Caco-2 (cell line): ENCODE measurements around the gene LUM. TPM values are rescaled to one million over a fixed set of nuclear protein-coding genes. Genes with fewer than 3 reads are reported as not detected.
A peak's percentile ranks its signal among the peaks of the same experiment; 100 is the strongest.

ENCODE experiments used
- BruUV-seq: library from RNA; stranded (reverse); fragments of 400-500 nt; replicated peaks from 2 replicates; lab custom pipeline; 2021; lab: Mats Ljungman, UMichigan
- CTCF ChIA-PET: fragments of 300-600 bp; sonication (Branson Sonifier 250); formaldehyde crosslinking; loops from one replicate; lab custom pipeline; 2022; ENCODE audit warnings: antibody characterized with exemption; lab: Charles Lee
- POLR2A ChIA-PET: fragments of 300-600 bp; sonication (Branson Sonifier 250); formaldehyde crosslinking; loops from one replicate; lab custom pipeline; 2022; ENCODE audit warnings: antibody characterized with exemption; lab: Charles Lee
- DNase-seq, 2 experiments: peaks; one replicate each; pipeline versions ENCODE4 v3.0.0 to v3.0.0-alpha.2; 2020 to 2022
- H3K27me3 ChIP-seq: replicated peaks from 2 replicates; pipeline ENCODE4 v1.6.0; 2011; ENCODE audit warnings: low read length; ENCODE audit not compliant: control insufficient read depth, insufficient read depth
- H3K36me3 ChIP-seq: 2 replicates; pipeline ENCODE4 v1.5.1; 2011; ENCODE audit warnings: low read length; ENCODE audit not compliant: control insufficient read depth, insufficient read depth
- H3K4me1 ChIP-seq: fragments of 250-450 bp; sonication (Bioruptor Pico); 2 replicates; pipeline ENCODE4 v1.5.1; 2020; ENCODE audit warnings: mild to moderate bottlenecking
- H3K4me3 ChIP-seq: 2 replicates; pipeline ENCODE4 v1.5.1; 2011; ENCODE audit warnings: low read depth, mild to moderate bottlenecking, control low read depth, low read length
- H3K9me3 ChIP-seq: fragments of 250-450 bp; sonication (Bioruptor Pico); 2 replicates; pipeline ENCODE4 v1.5.1; 2020; ENCODE audit warnings: mild to moderate bottlenecking, moderate library complexity
- H3K27ac Mint-ChIP-seq: one replicate; pipeline ENCODE4 v1.8.0; 2022; ENCODE audit warnings: mixed read lengths; ENCODE audit not compliant: unreplicated experiment
- H3K27me3 Mint-ChIP-seq: one replicate; pipeline ENCODE4 v1.8.0; 2022; ENCODE audit warnings: mixed read lengths; ENCODE audit not compliant: insufficient read depth, unreplicated experiment
- H3K36me3 Mint-ChIP-seq: one replicate; pipeline ENCODE4 v1.8.0; 2022; ENCODE audit warnings: mild to moderate bottlenecking, mixed read lengths; ENCODE audit not compliant: insufficient read depth, unreplicated experiment
- H3K4me1 Mint-ChIP-seq: one replicate; pipeline ENCODE4 v1.8.0; 2022; ENCODE audit warnings: low read depth, mixed read lengths; ENCODE audit not compliant: unreplicated experiment
- H3K4me3 Mint-ChIP-seq: one replicate; pipeline ENCODE4 v1.8.0; 2022; ENCODE audit warnings: mild to moderate bottlenecking, moderate library complexity, mixed read lengths; ENCODE audit not compliant: unreplicated experiment
- H3K9me3 Mint-ChIP-seq: one replicate; pipeline ENCODE4 v1.8.0; 2022; ENCODE audit warnings: mixed read lengths; ENCODE audit not compliant: unreplicated experiment
- intact Hi-C: fragments of 100-400 bp; cut with micrococcal nuclease; formaldehyde crosslinking; loops from one replicate; pipeline ENCODE4 v1.10.0; 2022; ENCODE audit not compliant: unreplicated experiment
- total RNA-seq: library from RNA; stranded (reverse); gene quantifications from 2 replicates; pipeline ENCODE4 v1.2.3, GENCODE V29; 2022
- TF ChIP-seq, protein P1 (sequence below), 2 experiments: fragments of 200-600 bp in 1 of 2; IDR thresholded peaks; 1 replicate in 1 of 2; 2 replicates in 1 of 2; pipeline versions ENCODE4 v1.5.1 to v1.8.0; 2011 to 2022; ENCODE audit warnings: antibody characterized with exemption in 1 of 2, control low read depth in 1 of 2, inconsistent platforms in 1 of 2, low read depth in 1 of 2, low read length in 1 of 2, mild to moderate bottlenecking in 1 of 2, moderate library complexity in 1 of 2; ENCODE audit not compliant: insufficient read depth in 1 of 2, severe bottlenecking in 1 of 2, unreplicated experiment in 1 of 2

The LUM gene
- total RNA-seq, 1 experiment from 2014 or later = 4.5 TPM

DNA sequence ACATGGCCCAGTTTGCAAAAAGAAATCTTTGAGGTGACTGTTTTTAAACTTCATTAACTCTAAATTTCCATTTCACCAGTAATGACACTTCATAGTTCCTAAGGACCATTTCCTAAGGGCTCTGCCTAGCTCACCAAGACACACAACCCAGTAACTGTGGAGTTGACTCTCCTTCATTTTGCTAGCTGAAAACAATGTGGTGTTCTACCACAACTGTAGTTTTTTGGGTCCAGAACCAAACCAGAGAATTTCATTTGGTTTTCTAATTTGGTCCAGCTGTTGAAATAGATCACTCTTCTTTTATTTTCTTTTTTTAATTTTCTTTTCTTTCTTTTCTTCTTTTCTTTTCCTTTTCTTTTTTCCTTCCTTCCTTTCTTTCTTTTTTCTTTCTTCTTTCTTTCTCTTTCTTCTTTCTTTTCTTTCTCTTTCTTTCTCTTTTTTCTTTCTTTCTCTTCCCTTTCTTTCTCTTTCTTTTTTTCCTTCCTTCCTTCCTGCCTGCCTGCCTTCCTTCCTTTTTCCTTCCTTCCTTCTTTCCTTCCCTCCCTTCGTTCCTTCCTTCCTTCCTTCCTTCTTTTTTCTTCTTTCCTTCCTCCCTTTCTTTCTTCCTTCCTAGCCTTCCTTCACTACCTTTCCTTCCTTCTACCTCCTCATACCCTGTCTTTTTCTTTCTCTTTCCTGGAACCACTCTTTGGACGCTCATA is 18.5 kb upstream of the LUM start:
- CTCF ChIA-PET = no interaction called here

DNA sequence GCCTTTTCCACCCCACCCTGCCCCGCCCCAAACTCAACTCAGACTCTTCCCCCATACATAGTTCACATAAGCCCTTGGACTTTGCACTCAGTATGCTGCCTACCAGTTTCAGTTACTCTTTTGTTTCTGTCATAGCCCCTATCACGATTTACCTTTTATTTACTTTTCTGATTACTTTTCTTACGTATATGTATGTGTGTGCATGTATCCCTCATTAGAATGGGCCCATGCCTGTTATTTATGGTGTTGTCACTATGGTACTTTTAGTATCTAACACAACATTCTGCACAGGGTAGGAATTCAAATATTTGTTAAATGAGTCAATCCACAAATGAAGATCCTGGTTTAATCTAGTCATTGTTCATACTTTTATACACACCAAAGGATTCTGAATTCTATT is 16.5 kb upstream of the LUM start:
- Mint-ChIP-seq H3K4me1 (peaks cover 8% of the 10 kb centered on the region), H3K9me3 (no peaks in the 10 kb centered on the region), H3K27me3 (no peaks in the 10 kb centered on the region), H3K27ac (peak overlapping the region; percentile 21), H3K36me3 (no peaks in the 10 kb centered on the region), H3K4me3 (no peak overlapping the region)
- Histone ChIP-seq H3K4me3 (no peak overlapping the region), H3K27me3 (no peaks in the 10 kb centered on the region), H3K4me1 (peaks cover 12% of the 10 kb centered on the region; the same call in 1 of the 2 replicates), H3K9me3 (no peaks in the 10 kb centered on the region), H3K36me3 (no peaks in the 10 kb centered on the region)
- intact Hi-C loops = no loop called here
- TF ChIP-seq, protein P1, sequence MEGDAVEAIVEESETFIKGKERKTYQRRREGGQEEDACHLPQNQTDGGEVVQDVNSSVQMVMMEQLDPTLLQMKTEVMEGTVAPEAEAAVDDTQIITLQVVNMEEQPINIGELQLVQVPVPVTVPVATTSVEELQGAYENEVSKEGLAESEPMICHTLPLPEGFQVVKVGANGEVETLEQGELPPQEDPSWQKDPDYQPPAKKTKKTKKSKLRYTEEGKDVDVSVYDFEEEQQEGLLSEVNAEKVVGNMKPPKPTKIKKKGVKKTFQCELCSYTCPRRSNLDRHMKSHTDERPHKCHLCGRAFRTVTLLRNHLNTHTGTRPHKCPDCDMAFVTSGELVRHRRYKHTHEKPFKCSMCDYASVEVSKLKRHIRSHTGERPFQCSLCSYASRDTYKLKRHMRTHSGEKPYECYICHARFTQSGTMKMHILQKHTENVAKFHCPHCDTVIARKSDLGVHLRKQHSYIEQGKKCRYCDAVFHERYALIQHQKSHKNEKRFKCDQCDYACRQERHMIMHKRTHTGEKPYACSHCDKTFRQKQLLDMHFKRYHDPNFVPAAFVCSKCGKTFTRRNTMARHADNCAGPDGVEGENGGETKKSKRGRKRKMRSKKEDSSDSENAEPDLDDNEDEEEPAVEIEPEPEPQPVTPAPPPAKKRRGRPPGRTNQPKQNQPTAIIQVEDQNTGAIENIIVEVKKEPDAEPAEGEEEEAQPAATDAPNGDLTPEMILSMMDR (IDR thresholded peaks at IDR 0.05; ENCODE audit: insufficient read depth in 1 of 2, low read depth in 1 of 2, low read length in 1 of 2, severe bottlenecking in 1 of 2, unreplicated experiment in 1 of 2) = no peak
- no TSS peak for BruUV-seq
- CTCF ChIA-PET = no interaction called here
- DNase-seq = no peak
- POLR2A ChIA-PET = no interaction called here

More for the DNA sequence above, 18.5 kb upstream of the LUM start:
- Mint-ChIP-seq H3K36me3 (no peaks in the 10 kb centered on the region), H3K27ac (no peak overlapping the region), H3K4me3 (no peak overlapping the region), H3K9me3 (no peaks in the 10 kb centered on the region), H3K27me3 (no peaks in the 10 kb centered on the region), H3K4me1 (peaks cover 8% of the 10 kb centered on the region)
- no TSS peak for BruUV-seq
- Histone ChIP-seq H3K9me3 (no peaks in the 10 kb centered on the region), H3K36me3 (no peaks in the 10 kb centered on the region), H3K27me3 (no peaks in the 10 kb centered on the region), H3K4me1 (peaks cover 12% of the 10 kb centered on the region; the same call in 1 of the 2 replicates), H3K4me3 (no peak overlapping the region)
- TF ChIP-seq, protein P1 (IDR thresholded peaks at IDR 0.05; ENCODE audit: insufficient read depth in 1 of 2, low read depth in 1 of 2, low read length in 1 of 2, severe bottlenecking in 1 of 2, unreplicated experiment in 1 of 2) = no peak
- POLR2A ChIA-PET = no interaction called here
- intact Hi-C loops = no loop called here
- DNase-seq = no peak

DNA sequence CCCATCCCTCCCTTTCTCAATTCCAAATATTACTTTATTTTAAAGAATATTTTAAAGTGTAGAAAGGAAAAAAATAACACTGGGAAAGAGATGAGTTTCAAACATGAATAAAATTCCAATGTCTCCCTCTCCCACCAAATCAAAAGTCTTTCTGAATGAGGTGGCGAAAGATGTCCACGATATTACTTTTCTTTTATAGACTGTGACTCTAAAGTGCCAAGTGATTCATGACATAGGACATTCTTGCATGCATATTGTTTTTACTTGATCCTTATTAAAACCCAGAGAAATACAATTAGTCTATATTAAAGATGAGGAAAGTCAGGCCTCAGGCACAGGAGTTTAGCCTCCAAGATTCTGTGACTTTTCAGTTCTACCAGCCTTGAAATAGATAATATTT is 16.0 kb upstream of the LUM start:
- ChIA-PET CTCF (no interaction called here), POLR2A (no interaction called here)
- DNase-seq = no peak
- no peaks in the 10 kb centered on the region for H3K27me3 Mint-ChIP-seq
- Histone ChIP-seq H3K9me3 (no peaks in the 10 kb centered on the region), H3K27me3 (no peaks in the 10 kb centered on the region), H3K4me3 (no peak overlapping the region), H3K4me1 (peaks cover 12% of the 10 kb centered on the region; the same call in 1 of the 2 replicates), H3K36me3 (no peaks in the 10 kb centered on the region)
- H3K4me1 Mint-ChIP-seq = peaks cover 8% of the 10 kb centered on the region
- no peaks in the 10 kb centered on the region for H3K36me3 Mint-ChIP-seq
- TF ChIP-seq, protein P1 (IDR thresholded peaks at IDR 0.05; ENCODE audit: insufficient read depth in 1 of 2, low read depth in 1 of 2, low read length in 1 of 2, severe bottlenecking in 1 of 2, unreplicated experiment in 1 of 2) = no peak
- H3K27ac Mint-ChIP-seq = peak overlapping the region; percentile 21
- intact Hi-C loops = no loop called here
- no peak overlapping the region for H3K4me3 Mint-ChIP-seq
- BruUV-seq = no TSS peak
- H3K9me3 Mint-ChIP-seq = peaks cover 3% of the 10 kb centered on the region
